NCI-H146 treated with DMSO at 0.1 percent for 48 hours (cell line): ENCODE data around the gene EFCAB9.
"Not testable (repeated sequence)": the region's sequence is repeated elsewhere in the genome, so short reads cannot be mapped to it uniquely, and the experiment has no call there.

Source experiments
- DNase-seq: peaks from one replicate; lab custom pipeline; 2025; ENCODE audit not compliant: unreplicated experiment; lab: John Stamatoyannopoulos, UW

EFCAB9 gene

GRCh38 chr5:172188033-172188892, 5.7 kb upstream of the EFCAB9 start, which contains the start of gene STK10:
STK10 (minus strand) TSS chr5:172188224; CDS start chr5:172188042, 182 bp downstream.
- DNase-seq: peak; percentile 63

DNA sequence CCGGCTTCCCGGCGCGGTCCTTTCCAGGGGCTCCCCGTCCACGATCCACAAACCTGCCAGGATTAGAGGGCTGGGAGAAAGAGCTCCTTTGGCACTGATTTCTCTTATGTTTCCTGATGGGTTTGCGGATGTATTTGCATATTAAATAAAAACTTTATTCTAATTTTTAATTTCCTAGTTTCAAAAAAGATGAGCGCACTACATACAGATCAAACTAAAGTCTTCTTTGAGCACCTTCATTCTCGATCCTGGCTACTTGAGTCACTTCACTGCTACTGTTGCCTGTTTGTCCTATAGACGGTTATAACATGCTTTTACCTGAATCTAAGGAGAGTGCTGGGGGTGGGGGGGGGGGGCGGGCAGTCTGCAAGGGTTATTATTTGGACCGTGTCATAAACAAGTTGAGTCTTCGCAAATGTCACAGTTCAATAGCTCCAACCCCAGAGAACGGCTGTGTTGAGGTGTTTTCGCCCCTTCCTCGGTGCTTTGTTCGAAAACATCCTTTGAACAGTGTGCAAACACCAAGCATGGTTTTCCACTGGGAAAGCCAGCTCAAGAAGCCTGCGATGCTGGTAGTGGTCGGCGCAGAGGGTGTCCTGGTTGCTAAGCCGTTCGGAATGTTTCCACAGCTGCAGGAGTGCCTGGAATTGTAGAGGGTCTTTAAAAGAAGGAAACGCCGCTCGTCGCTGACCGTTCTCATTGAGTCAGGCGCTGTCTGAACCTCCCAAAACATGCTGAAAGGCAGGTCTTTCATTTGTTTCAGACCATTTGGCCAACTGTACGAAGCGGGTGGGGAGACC, 4.9 kb upstream of the EFCAB9 start:
- DNase-seq: peak; percentile 13

DNA sequence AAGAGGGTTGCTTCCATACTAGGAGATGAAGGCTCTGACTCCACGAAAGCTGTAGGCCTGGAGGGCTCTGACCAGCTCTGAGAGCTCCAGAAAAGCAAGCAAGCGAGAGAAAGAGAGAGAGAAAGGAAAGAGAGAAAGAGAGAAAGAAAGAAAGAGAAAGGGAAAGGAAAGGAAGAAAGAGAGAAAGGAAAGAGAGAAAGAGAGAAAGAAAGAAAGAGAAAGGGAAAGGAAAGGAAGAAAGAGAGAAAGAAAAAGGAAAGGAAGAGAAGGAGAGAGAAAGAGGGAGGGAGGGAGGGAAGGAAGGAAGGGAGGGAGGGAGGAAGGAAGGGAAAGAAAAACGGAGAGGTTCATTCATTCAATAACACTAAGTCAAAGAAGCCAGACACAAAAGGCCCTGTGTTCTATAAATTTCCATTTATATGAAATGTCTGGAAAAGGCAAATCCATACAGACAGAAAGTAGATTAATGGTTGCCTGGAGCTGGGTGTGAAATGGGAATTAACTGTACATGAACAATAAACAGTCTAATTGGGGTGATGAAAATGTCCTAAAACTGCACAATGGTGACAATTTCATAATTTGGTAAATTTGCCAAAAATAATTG, 4.2 kb upstream of the EFCAB9 start:
- DNase-seq: no peak

DNA sequence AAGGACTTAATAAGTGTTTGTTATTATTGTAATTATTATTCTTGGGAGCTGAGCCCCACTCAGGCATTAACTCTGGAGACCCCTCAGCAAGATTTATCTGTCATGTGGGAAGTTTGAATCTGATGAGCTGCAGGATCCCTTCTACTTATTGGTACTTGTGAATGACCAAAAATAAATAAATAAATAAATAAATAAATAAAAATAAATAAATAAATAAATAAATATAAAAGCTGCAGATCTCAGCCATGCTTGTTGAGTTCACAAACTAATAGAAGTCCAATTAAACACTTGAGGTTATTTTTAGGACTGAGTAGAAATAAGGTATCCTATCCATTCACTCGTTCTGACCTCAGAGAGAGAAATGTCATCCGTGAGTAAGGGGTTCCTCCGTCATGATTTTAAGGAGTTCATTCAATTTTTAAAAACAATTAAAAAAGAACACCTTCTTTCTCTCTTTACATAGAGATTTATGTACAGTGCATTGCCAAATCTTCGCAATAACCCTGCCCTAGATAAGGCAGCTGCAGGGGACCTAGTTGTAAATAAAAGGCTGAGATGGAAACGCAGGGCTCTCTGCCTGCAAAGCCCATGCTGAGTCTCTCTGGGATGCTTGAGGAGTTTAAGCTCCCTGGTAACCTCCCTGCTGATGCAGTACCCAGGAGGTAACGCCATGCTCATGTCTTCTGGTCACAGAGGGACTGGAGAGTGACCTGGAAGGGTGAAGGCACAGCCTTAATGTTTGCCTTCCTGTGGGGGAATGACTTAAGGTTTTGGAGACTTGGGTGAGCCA, 1.2 kb downstream of the EFCAB9 start:
- DNase-seq: no peak

DNA sequence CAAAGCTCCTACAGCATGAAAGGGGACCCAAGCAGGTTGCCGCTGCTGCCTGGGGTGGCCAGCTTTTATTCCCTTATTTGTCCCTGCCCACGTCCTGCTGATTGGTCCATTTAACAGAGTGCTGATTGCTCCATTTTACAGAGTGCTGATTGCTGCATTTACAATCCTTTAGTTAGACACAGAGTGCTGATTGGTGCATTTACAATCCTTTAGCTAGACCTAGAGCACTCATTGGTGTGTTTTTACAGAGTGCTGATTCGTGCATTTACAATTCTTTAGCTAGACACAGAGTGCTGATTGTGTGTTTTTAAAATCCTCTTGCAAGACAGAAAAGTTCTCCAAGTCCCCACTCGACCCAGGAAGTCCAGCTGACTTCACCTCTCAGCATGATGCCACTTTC, 3.8 kb downstream of the EFCAB9 start:
- not testable (repeated sequence) for DNase-seq

- DNase-seq: no peak
These were observed 5.5 kb downstream of the EFCAB9 start for GRCh38 chr5:172199446-172199845.

GRCh38 chr5:172200476-172200875, 6.5 kb downstream of the EFCAB9 start:
- DNase-seq: no peak

DNA sequence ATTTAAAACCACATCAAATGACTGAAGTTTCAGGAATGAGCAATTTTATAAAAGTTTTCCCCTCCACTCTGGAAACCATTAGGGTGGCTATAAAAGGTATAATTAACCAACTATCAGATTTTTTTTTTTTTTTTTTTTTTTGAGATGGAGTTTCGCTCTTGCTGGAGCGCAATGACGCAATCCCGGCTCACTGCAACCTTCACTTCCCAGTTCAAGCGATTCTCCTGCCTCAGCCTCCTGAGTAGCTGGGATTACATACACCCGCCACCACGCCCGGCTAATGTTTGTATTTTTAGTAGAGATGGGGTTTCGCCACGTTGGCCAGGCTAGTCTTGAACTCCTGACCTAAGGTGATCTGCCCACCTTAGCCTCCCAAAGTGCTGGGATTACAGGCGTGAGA, 12.0 kb downstream of the EFCAB9 start:
- DNase-seq: not testable (repeated sequence)

- DNase-seq: no peak
These were observed 13.5 kb downstream of the EFCAB9 start for GRCh38 chr5:172207511-172207910.

- DNase-seq: no peak
These were observed 15.7 kb downstream of the EFCAB9 start for GRCh38 chr5:172209714-172210113.

DNA sequence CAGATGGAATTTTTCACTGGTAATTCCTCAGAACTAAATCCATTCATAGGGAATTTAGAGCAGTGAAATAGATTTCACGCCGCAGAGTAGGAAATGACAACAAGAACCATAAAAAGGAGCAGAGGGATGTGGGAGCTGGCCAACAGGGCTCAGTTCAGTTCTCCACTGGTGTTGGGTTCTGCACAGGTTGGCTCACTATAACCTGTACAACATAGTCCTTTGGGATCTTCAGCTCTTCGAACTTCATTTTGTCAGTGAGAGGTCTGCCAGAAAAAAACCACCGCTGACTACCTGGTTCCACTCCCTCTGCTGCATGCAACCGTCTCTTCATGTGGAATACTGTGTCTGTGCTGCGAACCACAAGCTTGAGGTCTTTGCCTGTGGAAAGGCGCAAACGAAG, 17.7 kb downstream of the EFCAB9 start:
- DNase-seq: no peak

DNA sequence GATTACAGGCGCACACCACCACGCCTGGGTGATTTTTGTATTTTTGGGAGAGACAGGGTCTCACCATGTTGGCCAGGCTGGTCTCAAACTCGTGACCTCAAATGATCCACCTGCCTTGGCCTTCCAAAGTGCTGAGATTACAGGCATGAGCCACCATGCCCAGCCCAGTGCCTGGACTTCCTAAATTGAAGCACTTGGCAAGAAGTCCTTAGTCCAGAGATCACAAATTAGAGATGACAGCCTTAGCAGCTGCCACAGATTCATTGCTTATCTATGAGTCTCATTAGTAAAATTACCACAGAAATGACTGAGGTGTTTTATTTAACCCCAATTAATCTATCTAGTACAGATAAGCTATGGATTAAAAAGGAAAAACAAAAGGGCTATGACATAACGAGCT, 19.2 kb downstream of the EFCAB9 start:
- DNase-seq: no peak

- DNase-seq: no peak
These were observed 22.4 kb downstream of the EFCAB9 start for GRCh38 chr5:172216345-172216744.

- peak; percentile 2 for DNase-seq
These were observed 25.3 kb downstream of the EFCAB9 start for GRCh38 chr5:172219296-172219695.

DNA sequence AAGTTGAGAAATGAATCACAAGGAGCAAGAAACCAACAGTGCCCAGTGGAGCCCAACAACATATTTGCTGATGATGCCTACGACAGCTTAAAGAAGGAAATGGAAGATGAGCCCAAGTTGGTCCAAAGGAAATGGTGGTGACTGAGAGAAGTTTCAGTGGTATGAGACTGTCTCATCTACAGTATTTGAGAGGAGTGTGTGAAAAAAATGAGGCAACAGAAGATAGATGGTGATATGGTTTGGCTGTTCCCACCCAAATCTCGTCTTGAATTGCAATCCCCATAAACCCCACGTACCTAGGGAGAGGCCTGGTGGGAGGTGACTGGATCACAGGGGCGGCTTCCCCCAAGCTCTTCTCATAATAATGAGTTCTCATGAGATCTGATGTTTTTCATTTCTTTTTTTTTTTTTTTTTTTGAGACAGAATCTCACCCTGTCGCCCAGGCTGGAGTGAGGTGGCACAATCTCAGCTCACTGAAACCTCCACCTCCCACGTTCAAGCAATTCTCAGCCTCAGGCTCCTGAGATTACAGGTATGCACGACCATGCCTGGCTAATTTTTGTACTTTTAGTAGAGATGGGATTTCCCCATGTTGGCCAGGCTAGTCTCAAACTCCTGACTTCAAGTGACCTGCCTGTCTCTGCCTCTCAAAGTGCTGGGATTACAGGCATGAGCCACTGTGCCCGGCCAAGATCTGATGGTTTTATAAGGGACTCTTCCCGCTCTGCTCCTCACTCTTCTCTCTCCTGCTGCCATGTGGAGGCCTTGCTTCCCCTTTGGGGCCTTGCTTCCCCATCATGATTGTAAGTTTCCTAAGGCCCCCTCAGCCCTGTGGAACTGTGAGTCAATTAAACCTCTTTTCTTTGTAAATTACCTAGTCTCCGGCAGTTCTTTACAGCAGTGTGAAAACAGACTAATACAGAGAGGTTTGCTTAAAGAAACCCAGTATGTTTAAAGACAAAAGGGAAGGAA, 30.2 kb downstream of the EFCAB9 start:
- no peak for DNase-seq

DNA sequence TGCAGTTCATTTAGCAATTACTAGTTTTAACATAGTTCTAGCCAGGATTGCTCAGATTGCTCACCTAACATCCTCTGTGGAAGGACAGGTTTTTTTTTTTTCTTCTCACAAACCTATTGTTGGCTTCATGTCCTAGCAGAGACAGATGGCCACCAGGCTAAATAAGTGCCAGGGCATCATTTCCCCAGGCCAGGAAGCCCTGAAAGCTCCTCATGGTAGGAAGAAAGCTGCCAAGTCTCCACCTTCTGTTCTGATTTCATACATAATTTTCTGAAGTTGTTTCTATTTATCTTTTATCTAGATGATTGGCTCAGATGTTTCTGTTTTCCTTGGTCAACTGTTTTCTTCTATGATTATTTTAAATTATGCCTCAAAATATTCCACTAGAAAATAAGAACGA, 31.0 kb downstream of the EFCAB9 start:
- no peak for DNase-seq

DNA sequence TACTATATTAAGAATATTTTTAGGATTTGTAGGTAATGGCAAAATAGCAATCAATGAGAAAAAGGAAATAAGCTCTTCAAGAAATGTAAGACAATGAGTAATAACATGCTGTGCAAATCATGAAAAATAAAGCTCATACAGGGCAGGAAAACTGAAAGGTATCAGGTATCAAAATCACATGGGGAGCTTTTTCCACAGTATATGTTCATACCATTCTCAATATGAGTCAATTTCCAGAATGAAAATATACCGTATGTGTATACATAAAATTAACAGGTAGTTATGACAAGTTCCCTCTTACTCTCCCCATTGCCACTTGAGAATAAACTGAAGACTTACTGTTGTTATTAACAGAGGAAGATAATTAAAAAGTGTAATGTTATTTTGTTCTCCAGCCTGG, 35.9 kb downstream of the EFCAB9 start:
- DNase-seq: no peak

GRCh38 chr5:172234031-172234430, 40.1 kb downstream of the EFCAB9 start:
- DNase-seq: no peak

GRCh38 chr5:172235132-172235780, 41.3 kb downstream of the EFCAB9 start:
- no peak for DNase-seq
